Measurements from ENCODE around the gene CEBPA. TPM values are rescaled to one million over a fixed set of nuclear protein-coding genes. Genes with fewer than 3 reads are reported as not detected.

Gene CEBPA
- total RNA-seq, 2 donors from 2014 or later, result 1.8 to 2.1 TPM

DNA sequence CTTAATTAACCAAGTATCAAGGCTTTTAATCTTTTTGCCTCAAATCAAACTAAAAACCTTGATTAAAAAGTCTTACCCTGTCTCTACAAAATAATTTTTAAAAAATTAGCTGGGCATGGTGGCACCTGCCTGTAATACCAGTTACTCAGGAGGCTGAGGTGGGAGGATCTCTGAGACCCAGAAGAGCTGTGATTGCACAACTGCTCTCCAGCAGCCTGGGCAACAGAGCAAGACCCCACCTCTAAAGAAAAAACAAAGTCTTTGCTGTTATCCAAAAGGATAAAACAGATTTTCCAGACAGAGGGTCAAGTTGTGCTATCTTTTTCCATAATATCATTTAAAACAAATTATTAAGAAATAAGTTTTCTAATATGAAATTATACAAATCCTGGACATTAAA lies 44.3 kb upstream of the CEBPA start:
- Mint-ChIP-seq H3K27ac (no peak overlapping the region), H3K27me3 (ENCODE audit: insufficient read depth) (peaks cover 18% of the 10 kb centered on the region), H3K36me3 (ENCODE audit: low read depth) (no peaks in the 10 kb centered on the region), H3K9me3 (no peaks in the 10 kb centered on the region), H3K4me3 (no peak overlapping the region), H3K4me1 (no peaks in the 10 kb centered on the region)
- peaks cover 20% of the 10 kb centered on the region for H3K27me3 ChIP-seq (ENCODE audit: control insufficient read depth, insufficient read depth, low read length, poor library complexity, severe bottlenecking)
- TF ChIP-seq, protein P1, sequence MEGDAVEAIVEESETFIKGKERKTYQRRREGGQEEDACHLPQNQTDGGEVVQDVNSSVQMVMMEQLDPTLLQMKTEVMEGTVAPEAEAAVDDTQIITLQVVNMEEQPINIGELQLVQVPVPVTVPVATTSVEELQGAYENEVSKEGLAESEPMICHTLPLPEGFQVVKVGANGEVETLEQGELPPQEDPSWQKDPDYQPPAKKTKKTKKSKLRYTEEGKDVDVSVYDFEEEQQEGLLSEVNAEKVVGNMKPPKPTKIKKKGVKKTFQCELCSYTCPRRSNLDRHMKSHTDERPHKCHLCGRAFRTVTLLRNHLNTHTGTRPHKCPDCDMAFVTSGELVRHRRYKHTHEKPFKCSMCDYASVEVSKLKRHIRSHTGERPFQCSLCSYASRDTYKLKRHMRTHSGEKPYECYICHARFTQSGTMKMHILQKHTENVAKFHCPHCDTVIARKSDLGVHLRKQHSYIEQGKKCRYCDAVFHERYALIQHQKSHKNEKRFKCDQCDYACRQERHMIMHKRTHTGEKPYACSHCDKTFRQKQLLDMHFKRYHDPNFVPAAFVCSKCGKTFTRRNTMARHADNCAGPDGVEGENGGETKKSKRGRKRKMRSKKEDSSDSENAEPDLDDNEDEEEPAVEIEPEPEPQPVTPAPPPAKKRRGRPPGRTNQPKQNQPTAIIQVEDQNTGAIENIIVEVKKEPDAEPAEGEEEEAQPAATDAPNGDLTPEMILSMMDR (conservative IDR thresholded peaks at IDR 0.05), result no peak
- DNase-seq, result no peak
- H3K36me3 ChIP-seq (ENCODE audit: control insufficient read depth, insufficient read depth, low read length), result no peaks in the 10 kb centered on the region
- no peaks in the 10 kb centered on the region for H3K4me1 ChIP-seq (ENCODE audit: control insufficient read depth, insufficient read depth, low read length)
- H3K9ac ChIP-seq (ENCODE audit: extremely low read depth, low read length, poor library complexity, severe bottlenecking), result no peak overlapping the region
- no peaks in the 10 kb centered on the region for H3K9me3 ChIP-seq (ENCODE audit: control insufficient read depth, low read length)
- no peak overlapping the region for H3K4me3 ChIP-seq (ENCODE audit: low read length)
- no peak overlapping the region for H3K27ac ChIP-seq (ENCODE audit: low read depth, low read length)

DNA sequence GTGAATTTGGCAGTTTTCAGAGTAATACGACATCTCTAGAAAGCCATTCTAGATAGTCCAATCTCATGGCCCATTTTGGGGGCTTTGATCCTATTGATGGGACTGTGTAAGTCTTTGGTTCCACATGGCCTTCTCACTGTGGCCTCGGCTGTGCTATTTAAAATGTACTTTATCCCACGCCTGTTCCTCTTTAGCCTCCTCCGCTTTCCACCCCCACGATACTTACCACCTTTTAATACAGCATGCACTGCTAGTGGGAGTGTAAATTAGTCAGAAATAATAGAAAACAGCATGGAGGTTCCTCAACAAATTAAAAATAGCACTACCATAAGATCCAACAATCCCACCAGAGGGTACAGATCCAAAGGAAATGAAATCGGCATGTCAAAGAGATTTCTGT lies 42.8 kb upstream of the CEBPA start:
- 78 to 93% methylated on average over 1 to 3 of the region's 6 CpGs for WGBS, 2 experiments (ENCODE audit: insufficient coverage in 1 of 2, insufficient read length in 1 of 2)
- Mint-ChIP-seq H3K27ac (no peak overlapping the region), H3K4me3 (no peak overlapping the region), H3K27me3 (ENCODE audit: insufficient read depth) (peaks cover 22% of the 10 kb centered on the region), H3K9me3 (no peaks in the 10 kb centered on the region), H3K36me3 (ENCODE audit: low read depth) (no peaks in the 10 kb centered on the region), H3K4me1 (no peaks in the 10 kb centered on the region)
- Histone ChIP-seq H3K4me1 (ENCODE audit: control insufficient read depth, insufficient read depth, low read length) (no peaks in the 10 kb centered on the region), H3K4me3 (ENCODE audit: low read length) (no peak overlapping the region), H3K27me3 (ENCODE audit: control insufficient read depth, insufficient read depth, low read length, poor library complexity, severe bottlenecking) (peaks cover 27% of the 10 kb centered on the region), H3K27ac (ENCODE audit: low read depth, low read length) (no peak overlapping the region), H3K9ac (ENCODE audit: extremely low read depth, low read length, poor library complexity, severe bottlenecking) (no peak overlapping the region), H3K36me3 (ENCODE audit: control insufficient read depth, insufficient read depth, low read length) (no peaks in the 10 kb centered on the region), H3K9me3 (ENCODE audit: control insufficient read depth, low read length) (no peaks in the 10 kb centered on the region)
- TF ChIP-seq, protein P1 (conservative IDR thresholded peaks at IDR 0.05), result no peak
- no peak for DNase-seq

DNA sequence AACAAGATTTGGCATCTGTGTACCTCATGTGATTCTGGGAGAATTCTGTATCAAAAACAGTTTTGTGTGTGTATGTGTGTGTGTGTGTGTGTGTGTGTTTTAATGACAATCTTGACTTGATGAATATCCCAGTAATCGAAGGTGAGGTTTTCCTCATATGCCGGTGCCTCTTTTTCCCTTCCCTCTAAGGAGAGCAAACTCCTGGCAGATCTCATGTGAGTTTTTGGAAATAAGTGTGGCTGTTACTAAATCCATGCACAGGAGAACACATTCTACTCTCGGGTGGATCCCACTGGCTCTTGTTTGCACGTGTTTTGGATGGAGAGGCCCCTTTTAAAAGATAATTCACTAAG lies 42.2 kb upstream of the CEBPA start:
- Histone ChIP-seq H3K9me3 (ENCODE audit: control insufficient read depth, low read length) (no peaks in the 10 kb centered on the region), H3K27ac (ENCODE audit: low read depth, low read length) (no peak overlapping the region), H3K9ac (ENCODE audit: extremely low read depth, low read length, poor library complexity, severe bottlenecking) (no peak overlapping the region), H3K27me3 (ENCODE audit: control insufficient read depth, insufficient read depth, low read length, poor library complexity, severe bottlenecking) (peaks cover 27% of the 10 kb centered on the region), H3K4me1 (ENCODE audit: control insufficient read depth, insufficient read depth, low read length) (no peaks in the 10 kb centered on the region), H3K36me3 (ENCODE audit: control insufficient read depth, insufficient read depth, low read length) (no peaks in the 10 kb centered on the region), H3K4me3 (ENCODE audit: low read length) (no peak overlapping the region)
- Mint-ChIP-seq H3K27me3 (ENCODE audit: insufficient read depth) (peaks cover 20% of the 10 kb centered on the region), H3K4me1 (no peaks in the 10 kb centered on the region), H3K4me3 (no peak overlapping the region), H3K9me3 (no peaks in the 10 kb centered on the region), H3K27ac (no peak overlapping the region), H3K36me3 (ENCODE audit: low read depth) (no peaks in the 10 kb centered on the region)
- no peak for DNase-seq
- TF ChIP-seq, protein P1 (conservative IDR thresholded peaks at IDR 0.05), result no peak
- WGBS, 2 experiments (ENCODE audit: insufficient coverage in 1 of 2, insufficient read length in 1 of 2), result 83% methylated on average over 4 of the region's 4 CpGs; no CpG with 5 or more reads in 1 of the 2 experiments
